Measurements from ENCODE around the gene TEX22. TPM values are rescaled to one million over a fixed set of nuclear protein-coding genes. Genes with fewer than 3 reads are reported as not detected.

Gene TEX22
- total RNA-seq, 4 donors from 2014 or later, result 0.41 TPM; not detected in 3

DNA sequence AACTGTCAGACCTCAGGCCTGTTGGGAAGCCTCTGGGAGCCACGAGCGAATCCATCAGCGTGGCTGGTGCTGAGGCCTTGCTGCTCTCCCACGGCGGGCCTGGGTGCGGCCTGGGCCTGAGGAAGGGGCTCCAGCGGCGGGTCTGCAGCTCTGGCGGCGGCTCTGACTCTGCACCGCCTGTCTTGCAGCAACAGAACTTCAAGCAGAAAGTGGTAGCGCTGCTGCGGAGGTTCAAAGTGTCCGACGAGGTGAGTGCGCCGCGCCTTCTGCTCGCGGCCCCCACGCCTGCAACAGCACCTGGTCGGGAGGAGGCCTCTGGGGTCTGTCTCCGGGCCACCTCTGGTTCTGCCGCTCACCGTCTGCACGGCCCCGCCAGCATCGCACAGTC is 28.7 kb upstream of the TEX22 start:
- no peaks in the 10 kb centered on the region for H3K27me3 ChIP-seq
- H3K4me1 ChIP-seq, result peaks cover 0 to 5% (median 2%) of the 10 kb centered on the region in 4 donors
- DNase-seq, result no peak
- H3K27ac ChIP-seq, result no peak overlapping the region
- H3K9me3 ChIP-seq, result no peaks in the 10 kb centered on the region
- no peaks in the 10 kb centered on the region for H3K36me3 ChIP-seq
- TF ChIP-seq POLR2A (IDR thresholded peaks at IDR 0.05), result no peak
- TF ChIP-seq, protein P1, sequence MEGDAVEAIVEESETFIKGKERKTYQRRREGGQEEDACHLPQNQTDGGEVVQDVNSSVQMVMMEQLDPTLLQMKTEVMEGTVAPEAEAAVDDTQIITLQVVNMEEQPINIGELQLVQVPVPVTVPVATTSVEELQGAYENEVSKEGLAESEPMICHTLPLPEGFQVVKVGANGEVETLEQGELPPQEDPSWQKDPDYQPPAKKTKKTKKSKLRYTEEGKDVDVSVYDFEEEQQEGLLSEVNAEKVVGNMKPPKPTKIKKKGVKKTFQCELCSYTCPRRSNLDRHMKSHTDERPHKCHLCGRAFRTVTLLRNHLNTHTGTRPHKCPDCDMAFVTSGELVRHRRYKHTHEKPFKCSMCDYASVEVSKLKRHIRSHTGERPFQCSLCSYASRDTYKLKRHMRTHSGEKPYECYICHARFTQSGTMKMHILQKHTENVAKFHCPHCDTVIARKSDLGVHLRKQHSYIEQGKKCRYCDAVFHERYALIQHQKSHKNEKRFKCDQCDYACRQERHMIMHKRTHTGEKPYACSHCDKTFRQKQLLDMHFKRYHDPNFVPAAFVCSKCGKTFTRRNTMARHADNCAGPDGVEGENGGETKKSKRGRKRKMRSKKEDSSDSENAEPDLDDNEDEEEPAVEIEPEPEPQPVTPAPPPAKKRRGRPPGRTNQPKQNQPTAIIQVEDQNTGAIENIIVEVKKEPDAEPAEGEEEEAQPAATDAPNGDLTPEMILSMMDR (IDR thresholded peaks at IDR 0.05), result no peak
- no peak for TF ChIP-seq EP300 (IDR thresholded peaks at IDR 0.05; ENCODE audit: low read depth)
- no peak for TF ChIP-seq POLR2AphosphoS5 (IDR thresholded peaks at IDR 0.05)
- intact Hi-C loops (cut with DNase I; ENCODE audit: low total_unique reads), result loop anchor here (2.0 to 10.0 kb wide), 4 partner anchors 75 to 155 kb away; partner anchors contain the start of genes TEDC1 and TMEM121
- WGBS, 2 donors (ENCODE audit: low coverage in 1 of 2), result 94% methylated on average over 25 of the region's 28 CpGs; no CpG with 5 or more reads in 1 of the 2 donors
- H3K4me3 ChIP-seq, result no peak overlapping the region
- in situ Hi-C loops (cut with MboI; ENCODE audit: low pct_ligation_motif_present in 1 of 4, low pct_unique_long_range_greater_than_20kb in 1 of 4, low sequenced_read_pairs in 3 of 4), result loop anchor here in 2 of 4 donors (10.0 kb wide), 1 partner anchor 145 kb away; no protein-coding TSS in a partner anchor

DNA sequence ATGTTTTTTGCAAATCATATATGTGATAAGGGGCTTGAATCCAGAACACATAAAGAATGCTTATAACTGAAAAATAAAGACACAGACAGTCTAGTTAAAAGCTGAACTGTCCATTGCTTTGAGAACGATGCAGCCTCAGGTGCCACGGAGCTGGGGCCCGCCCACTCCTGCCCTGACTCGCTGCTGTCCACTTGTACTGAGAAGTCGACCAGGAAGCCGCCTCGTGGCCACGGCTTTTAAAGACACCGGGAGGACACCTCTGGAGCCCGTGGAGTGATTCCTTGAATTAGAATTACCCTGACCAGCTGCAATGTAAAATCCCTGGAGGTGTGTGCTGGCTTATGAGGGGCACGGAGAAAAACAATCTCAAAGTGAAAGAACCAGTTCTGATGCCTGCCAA is 23.9 kb upstream of the TEX22 start:
- no peak for TF ChIP-seq POLR2A (IDR thresholded peaks at IDR 0.05)
- no peak for TF ChIP-seq EP300 (IDR thresholded peaks at IDR 0.05; ENCODE audit: low read depth)
- TF ChIP-seq POLR2AphosphoS5 (IDR thresholded peaks at IDR 0.05), result no peak
- TF ChIP-seq, protein P1 (IDR thresholded peaks at IDR 0.05), result no peak
- no peaks in the 10 kb centered on the region for H3K9me3 ChIP-seq
- intact Hi-C loops (cut with DNase I; ENCODE audit: low total_unique reads), result loop anchor here (10.0 kb wide), 2 partner anchors 70 to 150 kb away; partner anchors contain the start of gene TMEM121
- H3K27me3 ChIP-seq, result no peaks in the 10 kb centered on the region
- WGBS, 2 donors (ENCODE audit: low coverage in 1 of 2), result 85 to 90% methylated on average over 8 to 11 of the region's 11 CpGs
- H3K27ac ChIP-seq, result no peak overlapping the region
- H3K4me3 ChIP-seq, result no peak overlapping the region
- no peaks in the 10 kb centered on the region for H3K36me3 ChIP-seq
- DNase-seq, result no peak
- in situ Hi-C loops (cut with MboI; ENCODE audit: low pct_ligation_motif_present in 1 of 4, low pct_unique_long_range_greater_than_20kb in 1 of 4, low sequenced_read_pairs in 3 of 4), result loop anchor here in 2 of 4 donors (10.0 kb wide), 1 partner anchor 140 kb away; no protein-coding TSS in a partner anchor
- H3K4me1 ChIP-seq, result no peaks in the 10 kb centered on the region

DNA sequence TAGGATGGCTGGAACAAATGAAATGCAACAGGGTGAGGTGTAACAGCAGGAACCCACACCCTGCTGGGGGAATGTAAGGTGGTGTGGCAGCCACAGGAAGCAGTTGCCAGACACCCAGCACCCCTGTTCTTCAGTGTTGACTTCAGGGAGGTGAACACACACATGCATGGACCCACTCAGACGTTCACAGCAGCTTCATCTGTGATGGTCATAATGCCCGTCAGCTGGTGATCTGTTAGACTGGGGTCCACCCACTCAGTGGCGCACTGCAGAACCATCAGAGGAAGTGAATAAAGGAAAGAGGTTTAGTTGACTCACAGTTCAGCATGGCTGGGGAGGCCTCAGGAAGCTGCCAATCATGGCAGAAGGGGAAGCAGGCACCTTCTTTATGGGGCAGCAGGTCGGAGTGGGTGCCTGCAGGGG is 22.7 kb upstream of the TEX22 start:
- Histone ChIP-seq H3K9me3 (no peaks in the 10 kb centered on the region), H3K4me3 (no peak overlapping the region), H3K4me1 (no peaks in the 10 kb centered on the region), H3K27ac (no peak overlapping the region), H3K36me3 (no peaks in the 10 kb centered on the region), H3K27me3 (no peaks in the 10 kb centered on the region)
- WGBS, 2 donors (ENCODE audit: low coverage in 1 of 2), result 56 to 58% methylated on average over 4 of the region's 4 CpGs
- intact Hi-C loops (cut with DNase I; ENCODE audit: low total_unique reads) (loop anchor here (10.0 kb wide), 2 partner anchors 69 to 149 kb away; partner anchors contain the start of gene TMEM121), in situ Hi-C loops (cut with MboI; ENCODE audit: low pct_ligation_motif_present in 1 of 4, low pct_unique_long_range_greater_than_20kb in 1 of 4, low sequenced_read_pairs in 3 of 4) (loop anchor here in 2 of 4 donors (10.0 kb wide), 1 partner anchor 139 kb away; no protein-coding TSS in a partner anchor)
- TF ChIP-seq POLR2A (IDR thresholded peaks at IDR 0.05) (no peak), EP300 (IDR thresholded peaks at IDR 0.05; ENCODE audit: low read depth) (no peak), POLR2AphosphoS5 (IDR thresholded peaks at IDR 0.05) (no peak)
- TF ChIP-seq, protein P1 (IDR thresholded peaks at IDR 0.05), result no peak
- no peak for DNase-seq

DNA sequence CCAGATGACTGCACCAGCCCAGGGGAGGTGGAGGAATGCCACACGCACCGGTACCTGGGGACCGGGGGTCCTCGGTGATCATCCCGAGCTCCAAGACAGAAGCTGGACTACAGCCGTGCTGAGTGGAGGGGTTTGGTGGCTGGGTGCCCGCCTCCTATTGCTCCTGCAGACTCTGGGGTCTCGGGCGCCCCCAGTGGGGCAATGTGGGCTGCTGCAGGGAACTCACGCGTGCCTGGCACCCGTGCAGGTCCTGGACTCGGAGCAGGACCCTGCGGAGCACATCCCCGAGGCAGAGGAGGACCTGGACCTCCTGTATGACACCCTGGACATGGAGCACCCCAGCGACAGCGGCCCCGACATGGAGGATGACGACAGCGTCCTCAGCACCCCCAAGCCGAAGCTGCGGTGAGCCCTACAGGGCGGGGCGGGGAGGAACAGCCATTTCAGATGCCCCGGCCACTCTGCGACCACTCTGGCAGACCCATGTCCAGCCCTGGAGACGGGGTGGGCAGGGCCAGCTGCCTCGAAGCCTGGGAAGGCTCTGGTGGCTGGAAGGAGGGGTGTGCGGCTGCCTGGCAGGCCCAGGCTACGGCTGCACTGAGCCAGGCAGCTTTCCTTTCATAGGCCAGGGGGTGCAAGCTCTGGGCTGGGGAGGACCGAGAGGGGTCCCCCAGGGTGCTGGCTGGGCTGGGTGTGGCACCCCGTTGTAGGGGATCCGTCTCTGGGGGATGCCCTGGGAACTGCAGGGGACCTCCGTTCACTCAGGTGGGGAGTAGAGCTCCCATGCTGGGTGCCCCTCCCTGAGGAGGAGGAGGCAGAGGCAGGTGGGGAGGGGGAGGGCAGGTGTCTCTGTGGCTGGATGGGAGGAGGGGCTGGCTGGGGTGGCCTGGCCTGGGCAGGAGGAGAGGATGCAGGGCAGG is 21.6 kb upstream of the TEX22 start:
- intact Hi-C loops (cut with DNase I; ENCODE audit: low total_unique reads), result loop anchor here (10.0 kb wide), 2 partner anchors 68 to 148 kb away; partner anchors contain the start of gene TMEM121
- H3K27ac ChIP-seq, result no peak overlapping the region
- no peaks in the 10 kb centered on the region for H3K4me1 ChIP-seq
- no peaks in the 10 kb centered on the region for H3K36me3 ChIP-seq
- H3K4me3 ChIP-seq, result no peak overlapping the region
- in situ Hi-C loops (cut with MboI; ENCODE audit: low pct_ligation_motif_present in 1 of 4, low pct_unique_long_range_greater_than_20kb in 1 of 4, low sequenced_read_pairs in 3 of 4), result loop anchor here in 2 of 4 donors (10.0 kb wide), 1 partner anchor 138 kb away; no protein-coding TSS in a partner anchor
- DNase-seq, result no peak
- 92% methylated on average over 26 of the region's 34 CpGs; no CpG with 5 or more reads in 1 of the 2 donors for WGBS, 2 donors (ENCODE audit: low coverage in 1 of 2)
- no peaks in the 10 kb centered on the region for H3K9me3 ChIP-seq
- no peaks in the 10 kb centered on the region for H3K27me3 ChIP-seq
- TF ChIP-seq EP300 (IDR thresholded peaks at IDR 0.05; ENCODE audit: low read depth), result no peak
- TF ChIP-seq, protein P1 (IDR thresholded peaks at IDR 0.05), result no peak
